GM12865 (cell line): Measurements from ENCODE around the gene PRSS27.
A peak's percentile ranks its signal among the peaks of the same experiment; 100 is the strongest.

Experiments
- DNase-seq: peaks from one replicate; pipeline ENCODE4 v3.0.0; 2010; ENCODE audit warnings: low read depth
- H3K4me3 ChIP-seq: 2 replicates; pipeline ENCODE4 v1.5.1; 2011; ENCODE audit warnings: mild to moderate bottlenecking, low read depth, low read length, control low read depth
- TF ChIP-seq, protein P1 (sequence below): IDR thresholded peaks from 2 replicates; pipeline ENCODE4 v1.5.1; 2011; ENCODE audit warnings: low read length, control low read depth, low read depth, inconsistent platforms; ENCODE audit not compliant: insufficient read depth; ENCODE audit errors: missing control alignments

PRSS27 gene

DNA sequence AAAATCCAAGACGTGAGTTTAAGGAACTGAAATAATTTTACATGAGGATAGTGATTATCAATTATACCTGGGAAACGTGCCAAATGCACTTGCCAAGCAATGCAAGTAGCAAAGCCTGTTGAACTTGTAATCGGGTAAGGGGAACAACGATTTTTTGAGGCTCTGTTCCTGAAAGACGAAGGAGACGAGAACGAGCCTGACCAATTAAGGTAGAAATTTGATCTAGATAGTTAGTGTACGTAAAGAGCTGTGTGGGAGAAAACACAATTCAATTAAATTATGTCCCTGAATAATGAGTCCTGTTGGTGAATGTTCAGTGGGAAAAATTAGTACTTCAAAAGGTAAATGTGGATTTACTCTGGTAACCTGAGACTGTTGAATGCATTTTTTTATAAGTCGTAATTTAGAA is 55.4 kb downstream of the PRSS27 start:
- no peak overlapping the region for H3K4me3 ChIP-seq
- no peak for DNase-seq
- TF ChIP-seq, protein P1, sequence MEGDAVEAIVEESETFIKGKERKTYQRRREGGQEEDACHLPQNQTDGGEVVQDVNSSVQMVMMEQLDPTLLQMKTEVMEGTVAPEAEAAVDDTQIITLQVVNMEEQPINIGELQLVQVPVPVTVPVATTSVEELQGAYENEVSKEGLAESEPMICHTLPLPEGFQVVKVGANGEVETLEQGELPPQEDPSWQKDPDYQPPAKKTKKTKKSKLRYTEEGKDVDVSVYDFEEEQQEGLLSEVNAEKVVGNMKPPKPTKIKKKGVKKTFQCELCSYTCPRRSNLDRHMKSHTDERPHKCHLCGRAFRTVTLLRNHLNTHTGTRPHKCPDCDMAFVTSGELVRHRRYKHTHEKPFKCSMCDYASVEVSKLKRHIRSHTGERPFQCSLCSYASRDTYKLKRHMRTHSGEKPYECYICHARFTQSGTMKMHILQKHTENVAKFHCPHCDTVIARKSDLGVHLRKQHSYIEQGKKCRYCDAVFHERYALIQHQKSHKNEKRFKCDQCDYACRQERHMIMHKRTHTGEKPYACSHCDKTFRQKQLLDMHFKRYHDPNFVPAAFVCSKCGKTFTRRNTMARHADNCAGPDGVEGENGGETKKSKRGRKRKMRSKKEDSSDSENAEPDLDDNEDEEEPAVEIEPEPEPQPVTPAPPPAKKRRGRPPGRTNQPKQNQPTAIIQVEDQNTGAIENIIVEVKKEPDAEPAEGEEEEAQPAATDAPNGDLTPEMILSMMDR = no peak

DNA sequence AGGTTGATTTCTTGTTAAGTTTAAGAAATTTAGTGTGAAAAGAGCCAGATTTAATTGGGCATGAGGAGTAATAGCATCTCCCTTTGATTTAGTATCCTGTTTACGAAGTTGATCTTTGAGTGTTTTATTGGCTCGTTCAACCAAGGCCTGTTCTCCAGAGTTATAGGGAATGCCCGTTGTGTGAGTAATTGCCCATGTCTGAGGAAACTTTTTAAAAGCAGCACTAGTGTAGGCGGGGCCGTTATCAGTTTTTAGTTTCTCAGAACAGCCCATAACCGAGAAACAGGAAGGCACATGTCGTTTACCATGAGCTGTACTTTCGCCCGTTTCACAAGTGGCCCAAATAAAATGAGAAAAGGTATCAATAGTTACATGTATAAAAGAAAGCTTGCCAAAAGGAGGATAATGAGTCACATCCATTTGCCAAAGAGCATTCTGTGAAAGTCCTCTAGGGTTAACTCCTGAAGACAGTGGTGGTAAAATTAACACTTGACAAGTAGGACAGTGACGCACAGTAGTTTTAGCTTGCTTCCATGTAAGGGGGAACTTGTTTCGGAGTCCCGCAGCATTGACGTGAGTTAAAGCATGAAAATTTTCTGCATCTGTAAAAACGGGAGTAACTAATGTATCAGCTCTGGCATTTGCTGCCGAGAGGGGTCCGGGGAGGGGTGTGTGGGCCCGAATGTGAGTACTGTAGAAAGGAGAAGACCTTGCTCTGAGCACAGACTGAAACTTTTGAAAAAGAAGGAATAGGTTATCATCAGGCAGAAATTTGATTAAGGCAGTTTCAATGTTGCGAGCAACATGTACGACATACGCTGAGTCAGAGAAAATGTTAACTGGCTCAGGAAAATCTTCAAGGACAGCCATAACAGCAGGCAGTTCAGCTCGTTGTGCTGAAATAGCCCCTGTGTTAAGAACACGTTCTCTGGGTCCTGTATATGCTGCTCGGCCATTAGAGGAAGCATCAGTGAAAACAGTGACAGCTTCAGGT is 56.2 kb downstream of the PRSS27 start:
- H3K4me3 ChIP-seq = no peak overlapping the region
- peak; percentile 42 for DNase-seq
- TF ChIP-seq, protein P1 = no peak
